ENCODE results near the gene NEUROG1.

GRCh38 chr5:135551593-135552447 is 16.1 kb upstream of the NEUROG1 start:
- no peak for TF ChIP-seq SMARCA5 (IDR thresholded peaks at IDR 0.05)
- TF ChIP-seq, protein P1, sequence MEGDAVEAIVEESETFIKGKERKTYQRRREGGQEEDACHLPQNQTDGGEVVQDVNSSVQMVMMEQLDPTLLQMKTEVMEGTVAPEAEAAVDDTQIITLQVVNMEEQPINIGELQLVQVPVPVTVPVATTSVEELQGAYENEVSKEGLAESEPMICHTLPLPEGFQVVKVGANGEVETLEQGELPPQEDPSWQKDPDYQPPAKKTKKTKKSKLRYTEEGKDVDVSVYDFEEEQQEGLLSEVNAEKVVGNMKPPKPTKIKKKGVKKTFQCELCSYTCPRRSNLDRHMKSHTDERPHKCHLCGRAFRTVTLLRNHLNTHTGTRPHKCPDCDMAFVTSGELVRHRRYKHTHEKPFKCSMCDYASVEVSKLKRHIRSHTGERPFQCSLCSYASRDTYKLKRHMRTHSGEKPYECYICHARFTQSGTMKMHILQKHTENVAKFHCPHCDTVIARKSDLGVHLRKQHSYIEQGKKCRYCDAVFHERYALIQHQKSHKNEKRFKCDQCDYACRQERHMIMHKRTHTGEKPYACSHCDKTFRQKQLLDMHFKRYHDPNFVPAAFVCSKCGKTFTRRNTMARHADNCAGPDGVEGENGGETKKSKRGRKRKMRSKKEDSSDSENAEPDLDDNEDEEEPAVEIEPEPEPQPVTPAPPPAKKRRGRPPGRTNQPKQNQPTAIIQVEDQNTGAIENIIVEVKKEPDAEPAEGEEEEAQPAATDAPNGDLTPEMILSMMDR (IDR thresholded peaks at IDR 0.05 in 2 of 3, conservative IDR thresholded peaks at IDR 0.05 in 1 of 3; ENCODE audit: control insufficient read depth in 2 of 3, extremely low read depth in 1 of 3, insufficient read depth in 1 of 3, low read depth in 3 of 3, low read length in 3 of 3): peak; percentile 71 to 82 (median 80); a peak in 5 of 6 replicates
- no peak for TF ChIP-seq CBX3 (IDR thresholded peaks at IDR 0.05; ENCODE audit: borderline replicate concordance, low read depth)
- TF ChIP-seq POLR2AphosphoS5 (IDR thresholded peaks at IDR 0.05; ENCODE audit: low read length): no peak

Measured in GM12878 (cell line).